Erythroblast (primary cell): ENCODE results near the gene ORMDL3.

Experiments used
- GATA1 ChIP-seq: IDR thresholded peaks from 2 replicates; pipeline ENCODE4 v1.6.1; 2011; ENCODE audit warnings: low read depth, mild to moderate bottlenecking, control low read depth, low read length, moderate library complexity
- POLR2A ChIP-seq: IDR thresholded peaks from 2 replicates; pipeline ENCODE4 v1.6.1; 2011; ENCODE audit warnings: mild to moderate bottlenecking, low read length

DNA sequence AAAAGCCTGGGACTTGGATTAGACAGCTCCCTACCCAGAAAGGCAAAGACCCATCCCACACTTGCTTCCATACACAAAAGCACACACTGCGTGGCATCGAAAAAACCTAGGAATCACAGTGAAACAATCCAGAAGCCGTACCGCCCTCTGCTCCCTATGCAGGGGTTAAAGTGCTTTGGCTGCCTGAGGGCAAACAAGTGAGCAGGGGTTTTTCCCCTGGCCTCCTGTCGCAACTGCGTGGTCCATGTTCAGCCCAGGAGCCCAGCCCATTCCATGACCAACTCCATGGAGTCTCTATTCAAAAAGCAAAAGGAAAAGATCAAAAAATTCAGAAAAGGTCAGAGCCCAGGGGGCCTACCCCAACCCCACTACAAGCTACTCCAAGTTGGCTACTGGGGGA, 5.4 kb downstream of the ORMDL3 start:
- TF ChIP-seq POLR2A: no peak
- TF ChIP-seq GATA1: no peak
